Renal cortical epithelial cell (primary cell): Measurements from ENCODE around the gene ERC1. TPM values are rescaled to one million over a fixed set of nuclear protein-coding genes. Genes with fewer than 3 reads are reported as not detected.
"Not testable (repeated sequence)": the region's sequence is repeated elsewhere in the genome, so short reads cannot be mapped to it uniquely, and the experiment has no call there.

Source experiments
- DNase-seq: peaks from one replicate; pipeline ENCODE4 v3.0.0-alpha.2; 2011; ENCODE audit warnings: low read depth
- total RNA-seq: library from RNA; depleted of rRNA; stranded (reverse); fragments of >200 nt; gene quantifications from 2 replicates; pipeline ENCODE4 v1.2.3, GENCODE V29; 2014

Gene ERC1
- total RNA-seq, 1 donor from 2014 or later, result 79.3 TPM

DNA sequence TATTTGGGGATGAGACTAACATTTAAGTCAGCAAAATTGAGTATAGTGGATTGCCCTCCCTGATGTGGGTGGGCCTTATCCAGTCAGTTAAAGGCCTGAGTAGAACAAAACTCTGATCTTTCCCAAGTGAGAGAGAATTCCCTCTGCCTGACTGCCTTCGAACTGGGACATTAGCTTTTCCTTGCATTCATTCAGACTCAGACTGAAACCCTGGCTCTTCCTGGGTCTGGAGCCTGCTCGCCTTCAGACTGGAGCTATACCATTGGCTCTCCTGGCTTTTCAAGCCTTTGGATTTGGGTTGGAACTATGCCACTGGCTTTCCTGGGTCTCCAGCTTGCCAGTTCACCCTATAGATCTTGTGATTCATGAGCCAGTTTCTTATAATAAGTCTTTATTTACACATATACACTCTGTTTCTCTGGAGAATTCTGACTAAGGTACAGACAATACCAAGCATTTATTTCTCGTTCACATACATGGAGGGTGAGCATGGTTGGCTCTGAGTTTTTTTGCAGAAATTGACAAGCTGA, 296.5 kb downstream of the ERC1 start:
- DNase-seq, result no peak

DNA sequence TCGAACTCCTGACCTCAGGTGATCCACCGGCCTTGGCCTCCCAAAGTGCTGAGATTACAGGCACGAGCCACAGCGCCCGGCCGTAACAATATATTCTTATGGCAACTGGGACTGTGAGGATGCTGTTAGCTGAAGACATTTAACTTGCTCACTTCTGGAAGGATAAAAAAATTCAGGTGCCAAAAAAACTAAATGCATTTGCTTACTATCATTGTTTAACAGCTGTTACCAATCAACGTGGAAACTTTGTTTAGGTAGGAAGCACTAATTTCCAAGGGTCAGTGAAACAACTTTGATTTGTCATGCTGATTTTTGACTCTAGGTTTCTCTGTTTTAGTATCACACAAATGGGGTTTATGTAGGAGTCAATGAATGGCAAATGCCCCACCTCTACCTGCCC, 297.3 kb downstream of the ERC1 start:
- DNase-seq, result no peak

DNA sequence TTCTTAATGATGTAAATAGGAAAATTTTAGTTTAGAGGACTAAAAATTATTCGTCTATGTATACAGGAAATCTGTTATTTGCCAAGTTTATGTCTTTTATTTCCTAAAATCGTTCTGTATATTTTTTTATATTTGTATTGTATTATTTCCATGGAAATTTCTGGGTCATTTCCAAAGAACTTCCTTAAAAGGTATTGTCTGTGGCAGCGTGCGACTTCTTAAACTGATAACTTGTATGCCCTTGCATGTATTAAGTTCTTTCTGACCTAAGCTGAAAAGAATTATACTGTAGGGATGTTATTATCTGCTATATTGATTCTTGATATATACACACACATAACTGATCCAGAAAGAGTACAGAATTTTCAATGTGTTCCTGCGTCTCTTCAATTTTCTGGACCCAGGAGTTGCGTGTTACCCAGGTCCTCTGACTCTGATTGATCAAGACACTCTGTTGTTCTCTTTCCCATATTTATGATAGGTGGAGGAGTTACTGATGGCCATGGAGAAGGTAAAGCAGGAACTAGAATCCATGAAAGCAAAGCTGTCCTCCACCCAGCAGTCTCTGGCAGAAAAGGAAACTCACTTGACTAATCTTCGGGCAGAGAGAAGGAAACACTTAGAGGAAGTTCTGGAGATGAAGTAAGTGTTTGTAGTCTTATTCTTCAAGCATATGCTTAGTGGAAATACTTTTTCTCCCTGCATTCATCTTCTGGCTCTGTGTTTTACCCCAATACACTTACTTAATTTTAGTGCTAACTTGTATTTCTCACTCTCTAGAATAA, 298.5 kb downstream of the ERC1 start:
- DNase-seq, result no peak

DNA sequence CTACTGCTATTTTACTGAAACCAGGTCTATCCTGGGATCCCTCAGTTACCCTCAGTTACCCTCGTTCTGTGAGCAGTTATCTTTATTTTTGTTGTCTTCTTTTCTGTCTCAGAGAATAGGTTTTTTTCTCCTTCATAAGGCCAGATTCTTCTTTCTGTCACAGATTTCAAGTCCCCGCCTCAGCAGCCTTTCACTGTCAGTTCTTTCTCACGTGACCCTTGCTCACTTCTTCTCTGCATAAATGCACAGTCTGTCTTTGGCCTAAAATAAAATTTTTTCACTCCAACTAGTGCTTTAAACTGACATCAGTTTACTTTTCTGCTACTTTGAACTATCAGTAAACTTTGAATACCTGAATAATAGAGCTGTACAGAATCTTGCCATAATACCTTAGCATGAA, 299.7 kb downstream of the ERC1 start:
- no peak for DNase-seq

DNA sequence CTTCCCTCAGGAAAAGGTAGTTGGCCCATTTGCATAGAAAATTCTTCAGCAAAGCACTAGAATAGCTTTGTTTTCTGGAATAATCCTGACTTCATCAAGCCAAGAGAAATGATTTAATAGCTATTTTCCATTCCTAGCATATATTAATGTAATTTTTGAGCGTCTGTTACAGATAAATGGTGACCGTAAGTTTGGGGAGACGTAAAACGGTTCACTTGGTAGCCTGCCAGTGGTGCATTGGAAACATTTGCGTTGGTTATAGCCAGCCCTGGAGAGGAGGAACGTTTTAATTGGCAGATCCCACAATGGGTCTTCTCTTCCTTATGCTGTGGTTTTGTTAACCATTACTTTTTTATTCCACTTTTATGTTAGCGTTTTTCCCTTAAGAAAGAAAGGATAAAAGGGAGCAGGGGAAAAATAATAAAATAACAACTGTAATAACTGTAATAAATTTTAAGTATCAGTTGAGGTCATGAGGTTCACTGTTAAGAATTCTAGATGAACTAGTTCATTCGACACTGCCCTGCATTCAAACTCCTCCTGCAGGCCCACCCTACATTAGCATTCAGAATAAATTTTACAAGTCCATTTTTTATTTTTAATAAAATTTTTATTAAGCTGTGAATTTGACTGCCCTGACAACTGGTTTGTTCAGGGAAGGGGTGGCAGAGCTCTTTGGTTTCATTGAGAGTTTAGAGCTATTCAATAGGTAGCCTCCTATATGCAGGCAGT, 300.7 kb downstream of the ERC1 start:
- DNase-seq, result no peak

DNA sequence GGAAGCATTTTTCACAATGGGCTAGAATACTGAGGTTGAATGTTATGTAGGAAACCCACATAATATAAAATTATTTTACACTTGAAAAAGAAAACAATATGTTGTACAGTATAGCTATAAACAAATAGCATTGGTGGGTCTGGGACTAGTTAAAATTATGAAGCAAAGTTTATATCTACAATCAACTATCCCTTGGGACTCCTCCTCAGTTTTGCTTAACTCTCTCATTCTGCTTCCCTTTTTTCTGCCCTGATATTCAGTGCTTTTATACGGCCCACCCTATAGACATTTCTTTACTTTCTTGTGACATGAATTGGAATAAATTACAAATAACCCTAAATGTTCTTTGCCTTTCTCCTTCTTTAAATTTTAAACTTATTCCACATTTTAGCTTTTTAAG, 302.9 kb downstream of the ERC1 start:
- no peak for DNase-seq

DNA sequence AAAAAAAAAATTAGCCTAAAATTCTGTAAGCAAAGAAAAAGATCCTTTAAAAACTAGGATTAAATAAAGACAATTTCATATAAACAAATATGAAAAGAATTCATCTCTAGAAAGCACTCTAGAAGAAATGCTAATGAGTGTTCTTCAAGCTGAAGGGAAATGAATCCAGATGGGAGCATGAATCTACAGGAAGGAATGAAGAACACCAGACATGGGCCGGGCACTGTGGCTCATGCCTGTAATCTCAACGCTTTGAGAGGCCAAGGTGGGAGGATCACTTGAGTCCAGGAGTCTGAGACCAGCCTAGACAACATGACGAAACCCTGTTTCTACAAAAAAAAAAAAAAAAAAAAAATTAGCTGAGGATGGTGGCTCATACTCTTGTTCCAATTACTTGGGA, 306.2 kb downstream of the ERC1 start:
- no peak for DNase-seq

DNA sequence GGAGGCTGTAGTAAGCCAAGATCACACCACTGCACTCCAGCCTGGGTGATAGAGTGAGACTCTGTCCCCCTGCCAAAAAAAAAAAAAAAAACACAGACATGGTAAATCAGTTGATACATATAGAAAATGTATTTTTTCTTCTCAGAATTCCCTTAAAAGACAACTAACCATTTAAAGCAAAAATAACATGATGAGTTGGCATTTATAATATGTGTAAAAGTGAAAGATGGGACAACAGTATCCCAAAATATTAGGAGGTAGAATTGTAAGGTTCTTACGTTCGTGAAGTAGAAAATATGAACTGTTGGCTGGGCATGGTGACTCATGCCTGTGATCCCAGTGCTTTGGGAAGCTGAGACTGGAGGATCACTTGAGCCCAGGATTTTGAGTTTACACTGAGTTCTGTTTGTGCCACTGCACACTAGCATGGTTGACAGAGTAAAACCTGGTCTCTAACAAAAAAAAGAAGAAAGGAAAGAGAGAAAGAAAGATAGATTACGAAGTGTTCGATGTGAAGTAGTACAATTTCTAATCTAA, 306.7 kb downstream of the ERC1 start:
- no peak for DNase-seq

DNA sequence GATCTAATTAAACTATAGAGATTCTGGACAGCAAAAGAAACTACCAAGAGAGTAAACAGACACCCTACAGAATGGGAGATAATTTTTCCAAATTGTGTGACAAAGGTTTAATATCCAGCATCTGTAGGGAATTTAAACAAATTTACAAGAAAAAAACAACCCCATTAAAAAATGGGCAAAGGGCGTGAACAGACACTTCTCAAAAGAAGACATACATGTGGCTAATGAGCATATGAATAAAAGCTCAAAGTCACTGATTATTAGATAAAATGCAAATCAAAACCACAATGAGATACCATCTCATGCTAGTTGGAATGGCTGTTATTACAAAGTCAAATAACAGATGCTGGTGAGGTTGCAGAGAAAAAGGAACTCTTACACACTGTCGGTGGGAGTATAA, 309.4 kb downstream of the ERC1 start:
- no peak for DNase-seq

DNA sequence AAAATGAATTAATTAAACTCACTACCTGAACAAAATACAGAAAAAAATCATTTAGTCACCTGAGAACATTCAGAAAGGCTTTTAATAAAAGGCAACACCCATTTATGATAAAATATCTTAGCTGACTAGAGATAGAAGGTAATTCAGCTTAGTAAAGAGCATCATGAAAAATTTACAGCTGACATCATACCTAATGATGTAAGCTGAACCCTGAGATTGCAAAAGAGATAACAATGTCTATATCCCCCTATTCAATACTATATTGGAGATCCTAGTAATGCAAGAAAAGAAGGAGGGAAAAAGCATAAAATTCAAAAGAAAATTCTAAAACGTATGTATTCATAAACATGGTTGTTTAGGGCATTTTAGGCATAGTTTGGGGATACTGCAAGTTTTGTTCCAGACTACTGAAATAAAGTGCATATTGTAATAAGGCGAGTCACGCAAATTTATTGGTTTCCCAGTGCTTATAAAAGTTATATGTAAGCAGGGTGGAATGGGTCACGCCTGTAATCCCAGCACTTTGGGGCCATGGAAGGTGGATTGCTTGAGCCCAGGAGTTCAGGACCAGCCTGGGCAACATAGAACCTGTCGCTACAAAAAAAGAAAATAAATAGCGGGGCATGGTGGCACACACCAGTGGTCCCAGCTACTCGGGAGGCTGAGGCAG, 311.3 kb downstream of the ERC1 start:
- DNase-seq, result no peak

DNA sequence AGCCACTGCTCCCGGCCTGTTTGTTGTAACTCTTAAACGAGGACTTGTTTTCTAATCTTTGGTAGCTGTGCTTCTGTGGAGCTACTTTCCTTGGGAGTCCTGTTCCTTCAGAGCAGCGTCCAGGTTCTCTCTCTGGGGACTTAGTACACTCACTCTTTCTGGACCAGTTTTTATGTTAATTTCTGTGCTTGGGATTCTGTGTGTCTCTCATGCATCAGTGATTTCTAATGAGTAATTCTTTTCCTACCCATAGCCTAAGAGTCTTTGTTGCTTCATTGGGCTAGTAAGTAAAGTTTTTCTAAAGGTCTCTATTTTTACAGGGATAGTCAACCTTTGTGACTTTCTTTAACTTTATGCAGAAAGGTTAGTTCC, 314.0 kb downstream of the ERC1 start:
- peak; percentile 78 for DNase-seq

DNA sequence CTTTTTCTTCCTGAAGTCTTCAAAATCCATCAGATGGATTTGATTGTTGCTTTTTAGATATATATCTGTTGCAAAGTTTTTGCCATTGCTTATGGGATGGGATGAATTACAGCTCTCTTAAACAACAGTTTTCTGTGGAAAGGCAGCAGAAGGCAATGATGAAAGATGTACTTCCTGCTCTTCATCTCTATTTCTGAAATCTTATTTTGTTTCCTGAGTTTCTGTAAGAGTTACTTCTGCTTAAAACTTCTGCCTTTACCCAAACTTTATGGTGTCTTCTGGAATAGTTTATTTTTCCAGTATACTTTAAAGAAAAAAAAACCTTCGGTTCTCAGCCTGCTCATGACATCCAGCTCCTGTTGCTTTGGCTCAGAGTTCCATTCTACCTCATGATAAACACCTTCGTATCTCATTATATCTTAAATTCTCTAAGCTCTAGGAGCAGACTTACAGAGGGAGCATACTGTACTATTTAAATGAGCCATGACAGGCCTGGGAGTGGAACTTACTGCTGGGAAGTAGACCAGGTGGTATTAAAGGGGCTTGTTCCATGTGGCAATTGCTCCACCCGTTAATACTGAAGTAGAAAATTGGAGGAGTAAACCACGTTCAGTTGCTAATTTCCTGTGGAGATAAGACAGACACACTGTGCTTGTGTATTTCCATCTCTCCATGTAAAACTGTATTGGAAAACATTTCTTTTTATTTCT, 314.9 kb downstream of the ERC1 start:
- no peak for DNase-seq

DNA sequence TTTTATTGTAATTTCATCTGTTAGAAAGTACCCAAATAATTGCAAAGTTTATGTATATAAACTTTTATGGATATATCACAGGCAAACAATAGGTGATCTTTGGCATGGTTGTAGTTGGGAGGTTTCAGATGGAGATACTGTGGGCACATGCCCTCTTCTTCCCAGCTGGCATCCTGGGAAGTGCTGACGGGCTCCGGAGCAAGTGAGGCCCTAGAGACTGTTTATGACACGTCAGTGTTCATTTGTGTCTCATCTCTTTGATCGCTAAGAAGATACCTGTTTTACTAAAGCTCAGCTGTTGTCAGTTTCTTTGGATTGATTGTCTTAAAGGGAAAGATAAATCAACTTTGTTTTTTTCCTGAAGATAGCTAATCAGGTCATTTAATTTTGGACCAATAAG, 315.8 kb downstream of the ERC1 start:
- no peak for DNase-seq

DNA sequence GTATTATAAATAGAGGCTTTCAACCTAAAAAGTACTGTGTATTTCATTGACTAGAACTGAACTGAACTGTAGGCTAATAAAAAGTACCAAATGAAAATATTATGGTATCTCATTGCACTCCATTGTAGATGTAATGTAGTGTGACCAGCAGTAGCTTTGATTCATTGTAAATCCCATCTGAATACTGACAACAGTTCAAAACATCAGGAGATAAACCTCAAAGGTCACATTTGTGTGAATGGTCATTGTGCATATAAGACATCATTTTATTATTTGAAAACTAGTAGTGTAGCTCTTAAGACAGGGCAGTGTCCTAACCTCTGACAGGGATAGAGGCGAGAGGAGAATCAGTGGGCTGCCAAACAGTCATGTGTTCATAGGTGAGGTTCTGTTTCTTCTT, 316.8 kb downstream of the ERC1 start:
- DNase-seq, result no peak

DNA sequence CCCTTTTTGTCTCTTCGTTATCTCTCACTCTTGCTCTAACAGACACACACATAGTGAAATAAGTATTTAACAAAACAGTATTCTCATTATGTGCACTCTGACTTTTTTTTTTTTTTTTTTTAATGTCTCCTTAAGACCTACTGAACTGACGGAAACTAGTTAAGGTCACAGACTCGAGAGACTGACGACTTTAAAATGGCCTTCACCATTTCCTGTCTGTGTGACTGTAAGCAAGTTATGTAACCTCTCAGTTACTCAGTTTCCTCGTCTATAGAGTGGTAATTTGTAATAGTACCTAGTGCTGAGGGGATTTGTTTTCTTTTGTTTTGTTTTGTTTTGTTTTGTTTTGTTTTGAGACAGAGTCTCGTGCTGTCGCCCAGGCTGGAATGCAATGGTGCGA, 318.6 kb downstream of the ERC1 start:
- DNase-seq, result peak; percentile 8

DNA sequence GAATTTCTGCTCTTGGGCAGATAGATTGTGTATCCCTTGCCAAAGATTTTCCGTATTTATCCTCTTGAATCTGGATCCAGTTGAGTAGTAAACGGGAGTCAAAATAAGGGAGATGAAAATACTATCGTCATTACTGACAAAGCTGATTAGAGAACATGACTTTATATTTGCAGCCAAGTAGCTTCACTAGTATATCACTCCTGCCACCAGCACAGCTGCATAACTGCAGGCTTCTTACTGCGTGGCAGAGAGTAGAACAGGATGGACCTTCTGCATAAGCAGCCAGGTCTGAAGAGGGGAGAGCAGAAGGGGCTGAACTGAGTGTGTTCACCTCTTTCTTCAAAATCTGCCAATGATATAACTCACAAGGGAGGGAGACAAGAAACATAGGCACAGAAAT, 319.6 kb downstream of the ERC1 start:
- no peak for DNase-seq

DNA sequence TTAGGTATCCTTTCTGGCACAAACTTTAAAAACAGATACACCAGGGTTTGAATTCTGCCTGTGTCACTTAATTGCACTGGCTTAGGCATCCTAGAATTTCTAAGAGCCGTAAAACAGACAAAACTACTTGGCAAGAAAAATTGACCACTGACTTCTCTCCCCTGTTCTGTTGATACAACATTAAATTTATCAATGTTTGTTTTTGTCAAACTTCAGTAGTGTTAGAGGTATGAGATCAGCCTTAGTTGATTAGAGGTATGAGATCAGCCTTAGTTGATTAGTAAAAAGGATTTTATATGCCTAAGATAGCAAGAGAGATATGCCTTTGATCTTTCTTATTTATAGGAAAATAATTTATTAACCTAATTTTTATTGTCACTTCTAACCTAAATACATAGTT, 320.1 kb downstream of the ERC1 start:
- no peak for DNase-seq

DNA sequence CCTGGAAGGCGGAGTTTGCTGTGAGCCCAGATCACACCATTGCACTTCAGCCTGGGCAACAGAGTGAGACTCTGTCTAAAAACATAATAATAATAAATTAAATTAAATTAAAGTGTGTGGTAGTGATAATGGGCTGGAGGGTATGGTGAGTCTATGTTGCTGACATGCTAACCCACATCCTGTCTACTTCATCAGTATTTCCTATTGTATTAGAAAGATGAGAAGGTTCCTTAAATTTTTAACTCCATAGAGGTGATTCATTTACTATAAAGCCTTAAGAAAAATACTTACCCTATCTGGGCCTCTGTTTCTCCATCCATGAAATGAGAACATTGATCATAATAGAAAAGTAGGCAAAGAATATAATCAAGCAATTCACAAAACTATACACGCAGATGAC, 322.9 kb downstream of the ERC1 start:
- peak; percentile 6 for DNase-seq

DNA sequence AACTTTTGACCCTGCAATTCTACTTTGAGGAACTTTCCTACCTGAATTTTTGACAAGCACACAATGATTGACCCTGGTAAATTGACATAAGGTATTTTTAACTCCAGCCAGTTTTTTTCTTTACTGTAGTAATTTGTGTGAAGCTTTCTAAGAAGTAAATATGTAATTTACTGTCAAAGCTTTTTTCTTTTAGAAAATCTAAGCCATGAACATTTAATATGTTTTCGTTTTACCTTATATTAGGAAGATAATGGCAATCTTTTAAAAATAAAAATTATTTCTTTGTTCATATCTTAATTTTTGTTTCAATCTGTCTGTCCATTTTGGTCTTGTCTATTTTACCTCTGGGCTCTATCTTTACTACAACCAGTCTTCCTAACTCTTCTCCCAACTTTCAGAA, 323.5 kb downstream of the ERC1 start:
- no peak for DNase-seq

DNA sequence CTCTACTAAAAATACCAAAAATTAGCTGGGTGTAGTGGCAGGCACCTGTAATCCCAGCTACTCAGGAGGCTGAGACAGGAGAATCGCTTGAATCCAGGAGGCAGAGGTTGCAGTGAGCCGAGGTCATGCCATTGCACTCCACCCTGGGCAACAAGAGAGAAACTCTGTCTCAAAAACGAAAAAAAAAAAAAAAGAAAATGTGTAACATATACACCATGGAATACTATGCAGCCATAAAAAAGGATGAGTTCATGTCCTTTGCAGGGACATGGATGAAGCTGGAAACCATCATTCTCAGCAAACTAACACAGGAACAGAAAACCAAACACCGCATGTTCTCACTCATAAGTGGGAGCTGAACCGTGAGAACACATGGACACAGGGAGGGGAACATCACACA, 326.0 kb downstream of the ERC1 start:
- DNase-seq, result not testable (repeated sequence)

DNA sequence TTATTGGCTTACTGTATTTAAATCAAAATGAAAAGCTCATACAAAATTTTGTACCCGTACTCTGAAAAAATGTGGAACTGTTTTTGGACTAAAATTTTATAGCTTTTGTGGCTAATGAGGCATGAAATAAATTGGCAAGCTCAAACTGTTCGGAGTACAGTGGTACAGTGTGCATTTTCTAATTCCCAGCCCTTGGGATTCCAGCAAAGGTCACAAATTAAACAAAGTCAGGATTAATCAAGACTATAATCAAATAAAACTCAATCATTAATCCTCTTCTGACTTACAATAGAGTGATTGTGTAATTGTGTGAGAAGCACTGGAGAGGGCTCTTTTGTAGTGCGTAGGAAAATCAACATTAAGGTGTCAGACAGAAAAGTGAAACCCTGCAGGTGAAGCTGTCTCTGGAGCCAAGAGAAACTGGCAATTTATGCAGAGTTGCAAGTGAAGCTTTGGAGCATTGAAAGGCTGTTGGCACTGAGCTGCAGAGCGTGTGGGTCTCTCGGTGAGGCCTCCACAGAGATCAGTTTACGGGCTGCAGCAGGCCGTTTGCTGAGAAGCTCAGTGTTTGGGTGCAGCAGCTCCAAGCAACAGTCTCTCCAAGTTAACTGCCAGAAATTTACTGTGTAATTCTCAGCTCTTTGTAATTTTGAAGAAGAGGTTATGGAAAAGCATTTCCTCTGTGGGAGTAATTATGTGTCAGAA, 327.5 kb downstream of the ERC1 start:
- peak; percentile 50 for DNase-seq
